BJ (cell line): Measurements from ENCODE around the gene CSRNP2. TPM values are rescaled to one million over a fixed set of nuclear protein-coding genes. Genes with fewer than 3 reads are reported as not detected.

ENCODE experiments used
- CTCF ChIA-PET: fragments of 350-600 bp; formaldehyde crosslinking; extraction: SDS; loops from one replicate; lab custom pipeline; 2021; ENCODE audit warnings: antibody characterized with exemption, inconsistent platforms; lab: Yijun Ruan, JAX
- POLR2A ChIA-PET: fragments of 300-600 bp; sonication (Branson Sonifier 250); formaldehyde crosslinking; extraction: SDS; loops from one replicate; lab custom pipeline; 2021; ENCODE audit warnings: antibody characterized with exemption; lab: Charles Lee
- DNase-seq: peaks from one replicate; pipeline ENCODE4 v3.0.0-alpha.2; 2011; ENCODE audit warnings: low read depth
- H3K27me3 ChIP-seq: 2 replicates; pipeline ENCODE4 v1.6.0; 2011; ENCODE audit warnings: low read length; ENCODE audit not compliant: control insufficient read depth, insufficient read depth
- H3K36me3 ChIP-seq: 2 replicates; pipeline ENCODE4 v1.5.1; 2011; ENCODE audit warnings: low read length; ENCODE audit not compliant: control insufficient read depth, insufficient read depth
- H3K4me3 ChIP-seq: 2 replicates; pipeline ENCODE4 v1.5.1; 2011; ENCODE audit warnings: low read depth, mild to moderate bottlenecking, control low read depth, low read length
- polyA plus RNA-seq: library from polyadenylated mRNA; depleted of rRNA; stranded (reverse); fragments of >200 nt; gene quantifications from 2 replicates; pipeline ENCODE4 v1.2.3, GENCODE V29; 2011
- TF ChIP-seq, protein P1 (sequence below): IDR thresholded peaks from 2 replicates; pipeline ENCODE4 v1.5.1; 2011; ENCODE audit warnings: low read depth, mild to moderate bottlenecking, control low read depth, inconsistent platforms, low read length, moderate library complexity; ENCODE audit not compliant: insufficient read depth

CSRNP2 gene
- polyA plus RNA-seq, 1 experiment = 21.0 TPM

DNA sequence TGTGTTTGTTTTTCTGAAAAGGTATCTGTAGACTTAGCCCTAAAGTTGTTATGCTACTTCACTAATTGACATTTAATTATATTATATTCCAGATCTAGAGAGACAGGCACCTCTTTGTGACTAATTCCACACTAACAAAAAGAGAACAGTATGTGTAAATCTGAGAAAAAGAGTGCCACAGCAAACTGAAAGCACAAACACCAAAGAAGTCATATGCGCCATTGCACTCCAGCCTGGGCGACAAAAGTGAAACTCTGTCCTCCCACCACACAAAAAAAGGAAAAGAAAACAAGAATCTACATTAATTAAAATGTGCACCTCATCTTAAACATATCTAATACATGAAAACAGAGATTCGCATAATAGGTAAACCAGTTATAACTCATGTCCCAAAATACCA is 4.4 kb upstream of the CSRNP2 start:
- CTCF ChIA-PET = no interaction called here
- TF ChIP-seq, protein P1, sequence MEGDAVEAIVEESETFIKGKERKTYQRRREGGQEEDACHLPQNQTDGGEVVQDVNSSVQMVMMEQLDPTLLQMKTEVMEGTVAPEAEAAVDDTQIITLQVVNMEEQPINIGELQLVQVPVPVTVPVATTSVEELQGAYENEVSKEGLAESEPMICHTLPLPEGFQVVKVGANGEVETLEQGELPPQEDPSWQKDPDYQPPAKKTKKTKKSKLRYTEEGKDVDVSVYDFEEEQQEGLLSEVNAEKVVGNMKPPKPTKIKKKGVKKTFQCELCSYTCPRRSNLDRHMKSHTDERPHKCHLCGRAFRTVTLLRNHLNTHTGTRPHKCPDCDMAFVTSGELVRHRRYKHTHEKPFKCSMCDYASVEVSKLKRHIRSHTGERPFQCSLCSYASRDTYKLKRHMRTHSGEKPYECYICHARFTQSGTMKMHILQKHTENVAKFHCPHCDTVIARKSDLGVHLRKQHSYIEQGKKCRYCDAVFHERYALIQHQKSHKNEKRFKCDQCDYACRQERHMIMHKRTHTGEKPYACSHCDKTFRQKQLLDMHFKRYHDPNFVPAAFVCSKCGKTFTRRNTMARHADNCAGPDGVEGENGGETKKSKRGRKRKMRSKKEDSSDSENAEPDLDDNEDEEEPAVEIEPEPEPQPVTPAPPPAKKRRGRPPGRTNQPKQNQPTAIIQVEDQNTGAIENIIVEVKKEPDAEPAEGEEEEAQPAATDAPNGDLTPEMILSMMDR = no peak
- POLR2A ChIA-PET = no interaction called here
- H3K36me3 ChIP-seq = no peaks in the 10 kb centered on the region
- H3K4me3 ChIP-seq = no peak overlapping the region
- DNase-seq = no peak
- H3K27me3 ChIP-seq = no peaks in the 10 kb centered on the region

DNA sequence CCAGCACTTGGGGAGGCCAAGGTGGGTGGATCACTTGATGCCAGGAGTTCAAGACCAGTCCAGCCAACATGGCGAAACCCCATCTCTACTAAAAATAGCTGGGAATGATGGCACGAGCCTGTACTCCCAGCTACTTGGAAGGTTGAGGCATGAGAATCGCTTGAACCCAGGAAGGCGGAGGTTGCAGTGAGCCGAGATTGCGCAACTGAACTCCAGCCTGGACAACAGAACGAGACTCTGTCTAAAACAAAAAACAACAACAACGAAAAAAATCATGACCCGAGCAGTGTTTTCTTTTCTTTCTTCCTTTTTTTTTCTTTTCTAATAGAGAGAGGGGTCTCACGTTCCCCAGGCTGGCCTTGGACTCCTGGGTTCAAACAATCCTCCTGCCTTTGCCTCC is 3.5 kb upstream of the CSRNP2 start:
- POLR2A ChIA-PET = no interaction called here
- no peak for DNase-seq
- CTCF ChIA-PET = no interaction called here
- TF ChIP-seq, protein P1 = no peak
- Histone ChIP-seq H3K27me3 (no peaks in the 10 kb centered on the region), H3K36me3 (no peaks in the 10 kb centered on the region), H3K4me3 (no peak overlapping the region)

DNA sequence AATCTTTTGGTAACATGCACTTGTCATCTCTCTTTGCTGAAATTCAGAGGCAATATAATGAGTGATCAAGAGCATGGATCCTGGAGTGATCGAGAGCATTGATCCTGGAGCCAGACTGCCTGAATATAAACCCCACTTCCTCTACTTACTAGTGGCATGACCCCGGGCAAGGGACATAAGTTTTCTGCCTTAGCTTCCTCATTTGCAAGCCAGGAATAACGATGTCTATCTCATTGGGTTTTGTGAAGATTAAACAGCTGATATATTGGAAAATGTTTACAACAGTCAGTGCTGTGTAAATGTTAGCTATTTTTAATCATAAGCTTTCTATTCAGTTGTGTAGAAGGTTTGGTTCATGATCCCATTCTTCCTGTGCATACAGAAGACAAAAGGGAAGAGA is 2.4 kb upstream of the CSRNP2 start:
- Histone ChIP-seq H3K27me3 (no peaks in the 10 kb centered on the region), H3K4me3 (no peak overlapping the region), H3K36me3 (no peaks in the 10 kb centered on the region)
- DNase-seq = no peak
- ChIA-PET POLR2A (interaction anchor here (0.5 kb wide), 1 partner anchor 9 kb away, joined by 8 read pairs; no protein-coding TSS in a partner anchor), CTCF (interaction anchor here (1.0 kb wide), 1 partner anchor 9 kb away, joined by 3 read pairs; no protein-coding TSS in a partner anchor)
- TF ChIP-seq, protein P1 = no peak

DNA sequence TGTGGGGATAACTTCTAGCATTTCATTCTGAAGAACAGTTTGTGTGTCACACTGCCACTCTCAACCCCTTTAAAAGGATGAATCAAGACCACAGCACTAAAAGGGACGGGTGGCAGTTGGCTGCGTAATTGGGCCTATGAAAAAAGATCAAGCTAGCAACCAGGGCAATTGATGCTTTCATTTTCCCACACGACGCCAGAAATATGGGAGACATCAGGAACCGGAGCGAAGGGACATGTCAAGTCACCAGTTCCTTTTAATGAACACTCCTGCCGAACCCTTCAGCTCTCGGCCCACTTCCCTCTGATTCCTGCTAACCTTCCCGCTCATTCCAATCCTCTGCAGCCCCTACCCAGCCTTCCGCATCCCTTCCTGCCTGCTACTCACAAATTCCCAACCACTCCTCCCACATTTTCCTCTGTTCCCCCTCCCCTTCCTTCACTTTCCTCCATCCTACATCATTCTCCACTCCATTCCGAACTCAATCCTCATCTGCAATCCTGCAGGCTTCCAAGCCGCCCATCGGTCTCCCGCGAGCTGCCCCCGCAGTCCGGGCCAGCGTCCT is 753 bp downstream of the CSRNP2 start:
- Histone ChIP-seq H3K27me3 (no peaks in the 10 kb centered on the region), H3K4me3 (peak overlapping the region; percentile 91), H3K36me3 (no peaks in the 10 kb centered on the region)
- ChIA-PET CTCF (interaction anchor here (0.6 to 1.1 kb wide), 3 partner anchors 31 to 318 kb away, joined by 3 to 4 read pairs (median 3); no protein-coding TSS in a partner anchor), POLR2A (interaction anchor here (0.6 to 0.8 kb wide), 6 partner anchors 53 to 1053 kb away, joined by 3 to 15 read pairs (median 6); no protein-coding TSS in a partner anchor)
- DNase-seq = no peak
- TF ChIP-seq, protein P1 = no peak

DNA sequence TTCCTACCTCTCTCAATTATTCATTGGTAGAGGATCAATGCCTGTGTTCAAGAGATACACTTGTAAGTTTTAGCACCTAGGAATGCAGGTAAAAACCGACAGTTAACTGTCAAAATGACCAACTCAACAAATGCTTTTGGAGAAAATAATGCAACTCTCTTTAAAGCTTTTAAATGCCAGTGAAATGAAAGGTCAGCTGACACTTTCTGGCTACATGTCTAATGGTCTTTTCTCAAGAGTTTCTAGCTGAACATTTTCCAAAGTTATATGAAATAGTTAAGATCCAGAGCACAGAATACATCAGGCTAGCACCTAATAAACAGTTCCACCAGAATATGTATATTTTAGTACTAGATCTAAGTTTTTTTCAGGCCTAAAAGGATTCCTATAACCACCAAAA is 2.0 kb downstream of the CSRNP2 start:
- ChIA-PET CTCF (interaction anchor here (0.9 to 1.0 kb wide), 2 partner anchors 9 to 171 kb away, joined by 3 read pairs; no protein-coding TSS in a partner anchor), POLR2A (no interaction called here)
- H3K4me3 ChIP-seq = no peak overlapping the region
- no peaks in the 10 kb centered on the region for H3K36me3 ChIP-seq
- H3K27me3 ChIP-seq = no peaks in the 10 kb centered on the region
- TF ChIP-seq, protein P1 = no peak
- no peak for DNase-seq
